Gastroesophageal sphincter (tissue), 4 donors: ENCODE measurements around the gene CDC42EP4. TPM values are rescaled to one million over a fixed set of nuclear protein-coding genes. Genes with fewer than 3 reads are reported as not detected.

Experiments
- ATAC-seq: fragments of 150-250 bp; one replicate; pipeline ENCODE4 v1.9.1; 2016; ENCODE audit warnings: mild to moderate bottlenecking, moderate library complexity
- H3K27ac ChIP-seq, 4 donors: fragments of 200-600 bp; sonication (generic) in 3 of 4; 1 replicate in 3 of 4; 2 replicates in 1 of 4; pipeline ENCODE4 v1.5.1; 2016 to 2019
- H3K27me3 ChIP-seq: fragments of 200-600 bp; sonication (generic); one replicate; pipeline ENCODE4 v1.5.1; 2019
- H3K36me3 ChIP-seq, 2 donors: fragments of 200-600 bp; sonication (generic); one replicate each; pipeline ENCODE4 v1.5.1; 2019; ENCODE audit warnings: control low read depth in 1 of 2
- H3K4me1 ChIP-seq, 3 donors: fragments of 200-600 bp; sonication (generic); 1 replicate in 2 of 3; 2 replicates in 1 of 3; pipeline ENCODE4 v1.5.1; 2016 to 2019; ENCODE audit warnings: control low read depth in 2 of 3
- H3K4me3 ChIP-seq, 2 donors: fragments of 200-600 bp; sonication (generic); one replicate each; pipeline ENCODE4 v1.5.1; 2019; ENCODE audit warnings: mild to moderate bottlenecking in 1 of 2, moderate library complexity in 1 of 2
- H3K9me3 ChIP-seq, 3 donors: fragments of 200-600 bp; sonication (generic); one replicate each; pipeline ENCODE4 v1.5.1; 2017 to 2019; ENCODE audit warnings: control low read depth in 2 of 3
- CTCF ChIP-seq, 4 experiments: fragments of 200-600 bp in 2 of 4; fragments of 450-650 bp in 2 of 4; sonication (generic) in 1 of 4; IDR thresholded peaks; one replicate each; pipeline ENCODE4 v1.5.1; 2017 to 2019; ENCODE audit warnings: antibody characterized with exemption in 4 of 4, mild to moderate bottlenecking in 2 of 4, moderate library complexity in 2 of 4
- EP300 ChIP-seq: sonication (generic); formaldehyde crosslinking; IDR thresholded peaks from one replicate; pipeline ENCODE4 v1.6.1; 2017; ENCODE audit warnings: antibody characterized with exemption, mild to moderate bottlenecking
- POLR2A ChIP-seq, 2 donors: fragments of 450-650 bp; IDR thresholded peaks; one replicate each; pipeline ENCODE4 v1.6.1; 2017; ENCODE audit warnings: antibody characterized with exemption in 2 of 2, mild to moderate bottlenecking in 2 of 2, moderate library complexity in 1 of 2
- POLR2AphosphoS5 ChIP-seq: sonication (generic); formaldehyde crosslinking; IDR thresholded peaks from one replicate; pipeline ENCODE4 v1.6.1; 2017; ENCODE audit warnings: antibody characterized with exemption
- WGBS, 2 donors: methylation state at CpG; one replicate each; pipeline ENCODE4 v1.1.5; 2018; ENCODE audit warnings: low coverage in 1 of 2; 5-methylcytosine and 5-hydroxymethylcytosine counted together
- total RNA-seq, 4 donors: library from RNA; depleted of rRNA; stranded (reverse); fragments of >200 nt; gene quantifications; one replicate each; pipeline ENCODE4 v1.1.0, GENCODE V29; 2016

Gene CDC42EP4
- total RNA-seq, 4 donors from 2014 or later: 69.4 to 106 (median 73.0) TPM

- no peaks in the 10 kb centered on the region for H3K27me3 ChIP-seq
- no peaks in the 10 kb centered on the region for H3K9me3 ChIP-seq
- TF ChIP-seq EP300: no peak
- TF ChIP-seq CTCF (IDR thresholded peaks at IDR 0.05): no peak
- TF ChIP-seq POLR2A (IDR thresholded peaks at IDR 0.05): no peak
- TF ChIP-seq POLR2AphosphoS5: no peak
- H3K4me3 ChIP-seq: no peak overlapping the region
- H3K4me1 ChIP-seq: peaks cover 9 to 100% (median 68%) of the 10 kb centered on the region in 3 donors
- no peak for ATAC-seq
- peaks cover 0 to 16% of the 10 kb centered on the region in 2 donors for H3K36me3 ChIP-seq
- peak overlapping the region in 3 of 4 donors; percentile 79 to 83 (median 81) for H3K27ac ChIP-seq
- WGBS, 2 donors: 83% methylated on average over 1 to 9 of the region's 16 CpGs
Measured at GRCh38 chr17:73290399-73291259, 21.2 kb downstream of the CDC42EP4 start.

- peaks cover 0 to 25% of the 10 kb centered on the region in 2 donors for H3K36me3 ChIP-seq
- no peak for TF ChIP-seq POLR2A (IDR thresholded peaks at IDR 0.05)
- no peak for TF ChIP-seq POLR2AphosphoS5
- TF ChIP-seq EP300: no peak
- TF ChIP-seq CTCF (IDR thresholded peaks at IDR 0.05): no peak
- no peak for ATAC-seq
- H3K27me3 ChIP-seq: no peaks in the 10 kb centered on the region
- H3K9me3 ChIP-seq: no peaks in the 10 kb centered on the region
- H3K4me1 ChIP-seq: peaks cover 9 to 100% (median 69%) of the 10 kb centered on the region in 3 donors
- H3K4me3 ChIP-seq: no peak overlapping the region
- 16 to 42% methylated on average over 4 to 5 of the region's 7 CpGs for WGBS, 2 donors
- peak overlapping the region in 3 of 4 donors; percentile 79 to 83 (median 81) for H3K27ac ChIP-seq
Measured at GRCh38 chr17:73289549-73290254, 22.1 kb downstream of the CDC42EP4 start.

GRCh38 chr17:73288534-73289302 is 23.1 kb downstream of the CDC42EP4 start:
- H3K27me3 ChIP-seq: no peaks in the 10 kb centered on the region
- H3K4me3 ChIP-seq: no peak overlapping the region
- no peaks in the 10 kb centered on the region for H3K9me3 ChIP-seq
- ATAC-seq: peak; percentile 8
- H3K4me1 ChIP-seq: peaks cover 8 to 100% (median 74%) of the 10 kb centered on the region in 3 donors
- 47 to 80% methylated on average over 3 to 18 of the region's 19 CpGs for WGBS, 2 donors
- TF ChIP-seq POLR2A (IDR thresholded peaks at IDR 0.05) (no peak), EP300 (no peak), POLR2AphosphoS5 (peak; percentile 79)
- H3K27ac ChIP-seq: peak overlapping the region in 3 of 4 donors; percentile 70 to 83 (median 79)
- peaks cover 0 to 34% of the 10 kb centered on the region in 2 donors for H3K36me3 ChIP-seq

- no peak for ATAC-seq
- peaks cover 6 to 95% (median 60%) of the 10 kb centered on the region in 3 donors for H3K4me1 ChIP-seq
- H3K36me3 ChIP-seq: peaks cover 0 to 38% of the 10 kb centered on the region in 2 donors
- 8 to 25% methylated on average over 2 of the region's 8 CpGs for WGBS, 2 donors
- no peak overlapping the region for H3K4me3 ChIP-seq
- H3K27me3 ChIP-seq: no peaks in the 10 kb centered on the region
- no peaks in the 10 kb centered on the region for H3K9me3 ChIP-seq
- TF ChIP-seq POLR2A (IDR thresholded peaks at IDR 0.05): no peak
- peak; percentile 28 for TF ChIP-seq POLR2AphosphoS5
- TF ChIP-seq CTCF (IDR thresholded peaks at IDR 0.05): no peak
- TF ChIP-seq EP300: no peak
- peak overlapping the region in 3 of 4 donors; percentile 70 to 83 (median 79) for H3K27ac ChIP-seq
Measured at GRCh38 chr17:73286863-73287296, 24.9 kb downstream of the CDC42EP4 start.
